AML-193 (cell line): ENCODE data around the gene ARHGEF4.

ENCODE experiments used
- DNase-seq, 2 experiments: peaks; one replicate each; lab custom pipeline; 2025; lab: John Stamatoyannopoulos, UW

The ARHGEF4 gene

DNA sequence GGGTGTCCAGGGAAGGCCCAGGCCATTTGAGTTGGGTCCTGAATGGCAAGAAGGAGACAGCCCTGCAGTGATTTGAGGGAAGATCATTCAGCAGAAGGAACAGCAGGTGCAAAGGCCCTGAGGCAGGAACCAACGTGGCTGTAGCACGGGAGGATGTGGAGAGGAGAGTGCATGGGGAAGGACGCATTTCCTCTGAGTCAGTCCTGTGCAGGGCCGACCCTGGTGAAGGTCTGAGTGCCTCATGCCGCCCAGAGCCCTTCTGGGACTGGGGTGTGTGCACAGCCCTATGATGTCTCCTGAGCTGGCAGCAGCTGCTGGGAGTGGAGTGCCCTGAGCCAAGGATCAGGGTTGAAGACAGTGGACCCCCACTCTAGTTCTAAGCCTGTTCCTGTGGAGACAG lies 17.9 kb upstream of the ARHGEF4 start:
- DNase-seq: no peak

DNA sequence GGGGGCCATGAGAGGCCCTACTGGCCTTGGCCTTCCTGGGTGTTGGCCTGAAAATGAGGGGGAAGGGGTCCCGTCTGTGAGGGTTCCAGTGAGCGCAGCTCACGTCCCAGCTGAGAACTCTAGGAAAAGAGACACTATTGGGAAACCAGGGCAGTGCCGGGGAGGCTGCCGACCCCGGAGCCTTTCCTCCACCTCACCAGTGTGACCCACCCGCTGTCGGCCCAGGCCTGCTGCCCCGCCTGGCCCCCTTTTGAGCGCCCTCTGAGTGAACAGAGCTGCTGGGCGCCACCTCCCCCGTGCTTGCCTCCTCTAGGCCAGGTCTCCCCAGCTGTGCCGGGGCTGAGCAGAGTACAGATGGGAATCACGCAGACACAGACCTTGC lies 17.5 kb upstream of the ARHGEF4 start:
- DNase-seq: no peak

DNA sequence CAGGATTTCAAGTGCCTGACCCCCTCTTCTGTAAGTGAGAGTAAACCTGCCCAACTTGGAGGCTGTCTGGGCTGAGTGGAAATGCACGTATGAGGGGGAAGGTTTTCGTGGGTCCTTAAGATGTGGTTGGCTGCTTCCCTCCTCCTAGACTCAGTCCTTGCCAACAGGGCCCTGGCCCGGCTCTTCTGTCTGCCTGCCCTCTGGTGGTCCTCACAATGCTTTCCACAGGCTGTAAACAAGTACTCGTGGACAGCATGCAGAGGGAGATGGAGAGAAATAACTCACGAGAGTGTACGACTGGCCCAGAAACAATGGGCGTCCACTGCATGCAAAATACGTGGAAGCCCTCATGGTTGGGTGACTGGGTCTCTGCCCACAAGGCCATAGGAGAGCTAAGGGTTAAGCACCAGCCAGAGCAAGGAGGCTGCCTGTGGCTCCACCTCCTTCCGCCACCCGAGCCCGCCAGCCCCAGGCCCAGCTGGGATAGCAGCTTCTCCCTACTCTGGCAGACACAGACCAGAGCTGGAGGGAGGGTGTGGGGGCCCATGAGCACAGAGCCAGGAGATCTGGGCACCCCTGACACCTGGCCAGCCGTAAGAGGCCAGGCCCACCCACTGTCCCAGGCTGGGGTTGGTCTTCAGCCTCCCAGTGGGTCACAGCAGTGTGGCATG lies 17.0 kb upstream of the ARHGEF4 start:
- DNase-seq: no peak

DNA sequence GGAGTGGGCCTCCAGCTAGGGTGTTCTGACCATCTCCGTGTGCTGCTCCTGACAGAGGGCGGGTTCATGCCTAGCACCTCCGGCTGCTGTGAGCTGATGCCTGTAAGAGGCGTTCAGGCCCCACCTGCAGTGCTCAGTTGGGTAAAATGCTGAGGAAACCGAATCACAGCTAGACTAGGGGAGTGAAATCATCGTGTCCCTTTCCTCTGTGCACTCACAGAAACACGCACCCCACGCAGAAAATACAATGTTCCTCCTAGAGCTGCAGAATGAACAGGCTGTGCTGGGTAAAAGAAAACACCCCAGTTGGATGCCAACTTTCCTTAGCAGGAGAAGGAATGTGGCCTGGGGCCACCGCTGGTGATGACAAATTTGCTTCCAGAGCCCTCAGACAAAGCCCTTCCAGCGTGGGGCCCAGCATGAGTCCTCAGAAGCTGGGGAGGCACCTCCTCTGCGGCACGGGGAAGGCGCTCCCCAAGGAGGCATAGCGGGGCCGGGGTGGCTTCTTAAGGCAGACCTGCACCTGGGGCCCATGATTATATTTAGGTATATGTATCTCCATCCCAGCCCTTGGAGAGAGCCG lies 16.3 kb upstream of the ARHGEF4 start:
- no peak for DNase-seq

DNA sequence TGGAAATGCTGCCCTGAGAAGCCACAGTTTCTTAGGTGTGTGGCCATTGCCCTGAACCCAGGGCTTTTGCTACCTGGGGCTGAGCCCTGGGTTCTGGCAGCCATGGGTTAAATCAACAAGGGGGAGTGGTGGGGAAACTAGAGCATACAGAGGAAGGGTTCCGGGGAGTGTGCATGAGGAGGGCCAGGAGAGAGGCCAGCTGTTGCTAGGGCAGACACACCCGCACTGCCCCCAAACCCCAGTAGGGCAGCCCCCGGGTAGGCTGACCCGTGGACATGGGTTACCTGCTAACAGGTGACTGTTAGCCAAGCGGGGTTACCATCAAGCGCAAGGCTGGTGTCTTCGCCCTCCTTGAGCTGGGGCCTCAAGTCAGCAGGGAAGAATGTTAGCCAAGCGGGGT lies 14.8 kb upstream of the ARHGEF4 start:
- no peak for DNase-seq

DNA sequence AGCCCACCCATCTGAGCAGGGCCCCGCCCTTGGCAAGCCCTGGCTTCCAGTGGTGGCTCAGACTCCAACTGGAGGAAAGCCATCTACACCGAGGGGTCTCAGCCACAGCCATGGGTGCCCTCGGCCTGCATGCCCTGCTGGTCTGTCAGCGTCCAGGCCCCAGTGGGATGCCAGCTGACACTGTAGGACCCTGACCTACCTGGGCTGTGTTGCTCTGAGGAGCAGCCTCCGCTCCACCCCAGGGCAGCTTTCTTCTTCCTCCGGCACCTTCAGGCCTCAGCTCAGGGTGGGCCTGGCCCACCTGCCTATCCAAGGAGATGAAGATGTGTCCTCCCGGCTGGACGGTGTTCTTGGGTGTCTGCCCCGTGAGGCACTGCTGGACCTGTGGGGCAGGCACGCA lies 13.9 kb upstream of the ARHGEF4 start:
- DNase-seq: no peak

DNA sequence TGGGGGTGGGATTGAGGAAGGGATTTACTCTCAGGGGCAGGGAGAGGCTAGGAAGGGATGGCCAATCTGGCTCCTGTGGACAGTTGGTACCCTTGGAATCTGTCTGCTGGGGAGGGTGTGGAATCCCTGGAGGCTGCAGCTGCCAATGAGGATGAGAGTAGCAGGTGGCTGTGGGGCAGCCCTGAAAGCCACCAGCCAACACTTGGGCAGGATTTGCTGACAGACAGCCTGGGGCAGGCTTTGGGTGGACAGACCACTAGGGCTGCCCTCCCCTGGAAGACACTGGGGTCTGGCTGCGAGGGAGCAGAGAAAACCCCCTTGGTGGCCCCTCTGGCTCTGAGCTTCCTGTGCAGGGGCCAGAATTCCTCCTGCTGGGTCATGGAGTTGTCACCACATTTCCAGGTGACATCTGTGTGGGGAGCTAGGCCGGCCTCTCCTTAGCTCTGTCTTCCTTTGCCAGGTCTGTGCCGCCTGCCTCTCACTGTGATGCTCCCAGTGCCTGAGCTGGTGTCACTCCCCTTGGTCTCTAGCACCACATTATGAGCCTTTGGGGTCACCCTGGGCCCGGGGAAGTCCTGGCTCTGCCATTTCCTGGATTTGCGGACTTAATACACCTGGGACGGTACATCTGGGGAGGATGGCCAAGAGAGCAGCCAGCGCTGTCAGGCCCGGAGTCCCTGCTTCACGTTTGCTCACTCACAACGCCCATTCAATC lies 13.4 kb upstream of the ARHGEF4 start:
- no peak for DNase-seq

DNA sequence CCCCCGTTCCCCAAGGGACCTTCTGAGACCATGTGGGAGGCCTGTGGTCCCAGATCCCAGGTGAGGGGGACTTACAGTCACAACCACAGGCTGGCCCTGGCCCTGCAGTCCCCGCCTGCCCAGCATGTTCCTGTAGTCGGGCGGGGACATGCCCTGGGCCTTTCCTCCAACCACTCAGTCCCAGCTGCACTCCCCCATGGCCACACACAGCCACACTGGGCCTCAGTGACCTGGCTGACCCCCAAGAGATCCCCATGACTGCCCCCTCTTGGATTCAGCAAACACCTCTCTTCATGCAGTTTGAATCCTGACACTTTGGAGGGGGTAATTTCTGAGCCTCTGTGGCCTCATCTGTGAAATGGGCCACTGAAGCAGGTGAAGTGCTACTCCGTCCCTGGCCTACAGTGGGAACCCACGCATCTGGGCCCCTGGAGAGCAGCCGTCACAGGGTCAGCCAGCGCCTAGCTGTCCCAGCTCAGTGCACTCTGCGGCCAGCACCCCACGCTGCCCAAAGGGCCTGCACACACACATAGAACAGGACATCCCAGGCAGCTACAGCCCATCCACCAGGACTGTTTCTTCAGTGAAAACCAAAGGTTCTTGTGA lies 12.7 kb upstream of the ARHGEF4 start:
- DNase-seq: no peak

DNA sequence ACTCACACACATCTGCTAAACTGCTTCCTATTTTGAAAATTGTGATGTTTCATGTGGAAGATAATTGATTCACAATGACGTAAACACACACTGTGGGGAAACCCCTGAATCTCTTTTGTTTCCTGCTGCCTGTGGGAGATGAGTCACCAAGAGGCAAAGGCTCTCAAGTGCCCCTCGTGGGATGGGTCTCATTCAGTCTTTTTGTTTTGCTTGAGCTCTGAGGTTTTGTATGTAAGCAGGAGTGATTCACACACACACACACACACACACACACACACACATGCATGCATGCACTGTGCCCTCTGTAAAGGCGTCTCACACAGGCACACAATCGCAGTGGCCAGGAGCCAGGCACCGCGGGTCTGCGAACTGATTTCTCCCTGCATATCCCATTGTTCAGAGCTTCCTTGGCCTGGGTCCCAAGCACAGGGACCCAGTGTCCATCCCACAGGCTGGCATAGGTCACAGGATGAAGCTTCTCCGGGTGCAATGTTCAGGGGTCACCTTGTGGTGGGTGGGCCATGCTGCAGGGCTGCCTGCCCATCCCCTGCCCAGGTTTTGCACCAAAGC lies 12.1 kb upstream of the ARHGEF4 start:
- DNase-seq: no peak

DNA sequence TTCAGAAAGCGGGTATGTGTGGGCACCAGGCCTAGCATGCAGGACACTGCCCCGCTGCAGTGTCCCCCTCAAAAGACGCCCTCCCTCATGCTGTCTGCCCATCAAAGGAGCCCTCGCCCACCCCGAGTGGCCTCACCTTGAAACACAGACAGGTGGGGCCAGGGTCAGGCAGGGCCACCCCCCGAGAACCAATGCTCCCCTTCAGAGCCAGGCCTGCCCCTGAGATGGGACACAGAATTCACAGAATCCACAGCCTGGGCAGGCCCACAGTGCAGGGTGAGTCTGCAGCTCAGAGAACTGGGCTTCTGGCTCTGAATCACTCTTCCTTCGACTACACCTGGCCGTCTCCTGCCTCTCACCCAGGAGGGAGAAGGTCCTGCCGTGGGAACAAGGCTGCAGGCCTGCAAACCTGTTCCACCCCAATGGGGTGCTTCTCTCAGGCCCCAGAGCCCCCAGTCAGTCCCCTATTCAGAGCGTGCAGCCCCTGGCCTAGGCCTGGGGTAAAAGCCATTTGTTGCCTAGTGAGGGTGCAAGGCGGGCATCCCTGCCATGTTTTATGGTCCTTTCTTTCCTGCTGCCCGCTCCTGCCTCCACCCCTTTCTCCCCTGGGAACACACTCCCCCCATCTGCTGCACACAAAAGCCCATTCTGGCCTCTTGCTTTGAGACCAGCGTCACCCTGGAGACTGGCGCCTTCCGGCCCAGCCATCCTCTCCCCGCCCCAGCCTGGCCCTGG lies 11.3 kb upstream of the ARHGEF4 start:
- DNase-seq: no peak

DNA sequence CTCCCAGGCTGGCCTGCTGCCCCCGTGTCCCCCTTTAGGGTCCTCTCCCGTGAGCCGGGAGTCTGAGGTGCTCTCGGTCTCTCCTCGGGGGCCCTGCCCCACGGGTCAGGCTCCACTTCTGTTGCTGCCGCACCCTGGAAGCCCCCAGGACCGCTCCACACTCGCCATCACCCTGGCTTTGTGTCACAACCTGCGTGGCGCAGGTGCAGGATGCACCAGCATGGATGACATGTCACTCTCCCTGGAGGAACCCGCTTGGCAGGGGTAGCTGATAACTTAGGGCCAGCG lies 10.8 kb upstream of the ARHGEF4 start:
- DNase-seq: no peak

DNA sequence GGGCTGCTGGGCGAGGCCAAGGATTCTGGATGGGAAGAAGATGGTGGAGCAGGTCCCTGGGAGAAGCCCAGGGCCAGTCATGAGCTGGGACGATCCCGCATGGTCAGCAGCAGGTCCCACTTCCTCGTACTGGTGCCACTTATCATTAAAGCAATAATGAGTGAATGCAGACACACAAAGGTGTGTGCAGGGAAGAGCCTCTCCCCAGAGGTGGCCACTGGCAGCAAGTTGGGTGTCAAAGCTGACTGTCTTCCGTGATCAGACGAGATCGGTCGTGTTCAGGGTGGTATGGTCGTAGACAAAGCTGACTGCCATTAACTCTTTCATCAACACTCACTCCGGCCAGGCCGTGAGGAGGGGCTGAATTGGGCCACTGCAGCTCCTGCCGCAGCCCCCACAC lies 10.3 kb upstream of the ARHGEF4 start:
- DNase-seq: no peak

DNA sequence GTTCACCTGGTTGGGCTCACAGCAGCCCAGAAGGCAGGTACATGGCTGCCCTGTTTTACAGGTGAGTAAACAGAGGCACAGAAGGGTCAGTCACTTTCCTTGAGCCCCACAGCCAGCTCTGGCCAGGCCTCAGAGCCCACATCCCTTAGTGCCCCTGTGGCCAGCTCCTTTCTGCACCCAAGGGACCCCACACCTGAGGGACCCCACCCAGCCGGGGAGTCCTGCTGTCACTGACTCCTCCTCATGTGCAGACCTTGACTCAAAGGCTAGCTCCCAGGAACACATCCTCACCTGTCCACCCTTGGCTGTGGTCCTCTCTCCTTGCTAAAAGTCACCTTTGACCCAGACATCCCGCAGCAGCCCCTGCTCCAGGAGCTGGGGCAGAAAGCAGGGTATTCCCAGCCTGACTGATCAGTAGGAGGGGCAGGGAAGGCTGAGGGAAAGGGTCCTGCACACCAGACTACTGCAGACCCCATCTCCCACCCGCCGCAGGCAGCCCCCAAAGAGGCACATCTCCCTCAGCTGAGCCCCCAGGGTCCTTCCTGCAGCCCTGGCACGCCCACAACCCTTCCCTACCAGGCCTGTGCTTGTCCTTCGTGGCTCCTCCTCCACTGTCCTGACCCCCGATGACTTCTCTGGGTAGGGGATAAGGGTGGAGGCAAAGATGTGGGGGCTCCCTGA lies 9.8 kb upstream of the ARHGEF4 start:
- DNase-seq: no peak

DNA sequence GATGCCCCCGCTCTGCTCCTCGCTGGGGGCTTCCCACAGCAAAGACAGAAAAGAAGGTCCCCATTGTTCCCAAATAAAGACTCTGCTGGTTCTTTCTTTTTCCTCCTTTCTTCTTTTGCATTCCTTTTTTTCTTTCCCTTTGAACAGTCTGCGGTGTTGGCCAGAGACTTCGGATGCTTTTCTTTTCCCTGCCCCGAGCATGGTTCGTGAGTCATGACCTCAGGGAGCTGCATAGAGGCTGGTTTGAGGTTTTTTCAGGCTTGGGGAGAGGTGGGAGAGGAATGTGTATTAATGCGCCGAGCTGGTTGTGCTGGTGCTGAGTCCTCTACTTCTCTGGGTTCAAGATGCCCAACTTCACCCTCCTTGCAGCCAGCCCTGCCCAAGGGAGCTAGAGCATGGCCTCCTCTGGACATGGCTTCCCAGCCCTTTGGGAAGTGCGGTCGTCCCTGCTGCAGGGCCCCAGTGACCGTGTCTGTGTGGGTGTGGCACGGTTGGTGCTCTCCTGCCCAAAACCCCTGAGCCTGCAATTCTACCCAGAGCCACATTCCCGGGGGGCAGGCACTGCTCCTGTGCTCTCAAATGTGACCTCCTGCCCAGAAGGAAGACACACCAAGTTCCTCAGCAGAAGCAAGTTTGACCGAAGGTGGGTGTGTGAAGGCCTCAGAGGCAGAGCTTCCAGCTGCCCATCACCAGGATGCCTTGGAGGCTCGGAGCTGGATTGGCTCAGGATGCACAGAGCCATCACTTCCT lies 9.0 kb upstream of the ARHGEF4 start:
- no peak for DNase-seq

DNA sequence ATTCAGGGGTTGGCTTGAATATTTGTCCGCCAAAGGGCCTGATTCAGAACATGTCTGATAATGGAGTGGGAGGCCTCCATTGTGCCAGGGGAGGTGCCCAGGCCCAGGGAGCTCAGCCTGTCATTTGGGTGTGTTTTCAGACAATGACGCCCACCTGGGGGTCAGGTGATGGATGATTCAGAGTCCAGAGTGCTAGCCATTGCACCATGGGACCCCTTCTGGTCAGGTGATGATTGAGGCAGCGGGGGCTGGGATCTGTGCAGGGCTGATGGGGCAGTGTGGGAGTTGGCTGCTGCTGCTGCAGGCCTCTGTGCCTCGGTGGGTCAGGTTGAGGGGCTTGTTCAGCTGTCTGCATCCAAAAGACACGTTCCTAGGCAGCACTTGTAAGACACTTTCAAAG lies 8.3 kb upstream of the ARHGEF4 start:
- no peak for DNase-seq

DNA sequence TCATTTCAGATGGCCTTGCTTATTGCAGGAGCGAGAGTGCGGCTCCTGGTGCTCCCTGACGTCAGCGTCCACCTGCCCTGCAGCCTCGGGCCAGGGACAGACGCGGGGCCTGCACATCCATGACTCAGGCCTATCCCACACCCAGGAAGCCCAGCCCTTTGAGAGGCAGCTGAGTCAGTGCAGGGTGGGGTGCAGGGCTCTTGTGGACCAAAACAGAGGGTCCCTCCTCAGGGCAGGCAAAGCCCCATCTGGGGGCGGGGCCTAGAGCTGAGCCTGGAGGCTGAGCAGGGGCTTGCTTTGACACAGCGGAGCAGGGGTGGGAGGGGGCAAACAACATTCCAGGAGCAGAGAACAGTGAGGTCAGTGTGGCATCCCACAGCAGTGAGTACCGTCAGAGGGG lies 7.7 kb upstream of the ARHGEF4 start:
- DNase-seq: no peak

DNA sequence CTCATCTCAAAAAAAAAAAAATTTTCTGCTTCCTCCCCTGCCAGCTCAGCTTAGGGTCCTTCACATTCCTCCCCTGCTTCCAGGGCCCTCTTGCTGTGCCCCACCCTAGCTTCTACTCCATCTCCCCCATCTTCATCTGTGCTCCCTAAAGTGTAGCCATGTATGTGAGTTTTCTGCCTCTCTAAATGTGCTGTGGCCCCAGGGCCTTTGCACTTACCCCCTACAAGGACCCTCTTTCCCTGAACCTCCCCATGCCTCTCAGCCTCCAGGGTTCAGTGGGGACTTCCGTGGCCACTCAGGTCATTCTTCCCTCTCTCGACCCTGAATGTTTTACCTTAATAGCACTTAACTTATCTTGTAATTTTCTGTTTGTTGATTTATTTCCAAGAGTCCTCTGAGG lies 6.2 kb upstream of the ARHGEF4 start:
- no peak for DNase-seq

DNA sequence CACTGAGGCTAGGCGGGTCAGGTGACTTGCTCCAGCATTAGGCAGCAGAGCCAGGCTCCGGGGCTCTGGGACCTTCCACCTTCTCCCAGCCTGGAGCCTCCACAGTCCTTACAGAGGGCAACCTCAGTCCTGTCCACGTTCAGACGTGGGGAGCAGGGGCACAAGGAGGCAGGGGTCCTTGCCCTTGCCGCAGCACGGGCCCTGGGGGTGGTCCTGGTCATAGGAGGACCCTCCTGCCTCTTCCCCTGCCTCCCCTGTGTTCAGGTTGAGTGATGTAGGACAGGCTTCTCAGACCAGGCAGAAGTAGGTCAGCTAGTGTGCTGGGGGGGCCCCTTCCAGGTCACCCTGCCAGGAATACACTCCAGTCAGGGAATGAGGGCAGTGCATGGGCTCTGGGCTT lies 5.4 kb upstream of the ARHGEF4 start:
- no peak for DNase-seq

DNA sequence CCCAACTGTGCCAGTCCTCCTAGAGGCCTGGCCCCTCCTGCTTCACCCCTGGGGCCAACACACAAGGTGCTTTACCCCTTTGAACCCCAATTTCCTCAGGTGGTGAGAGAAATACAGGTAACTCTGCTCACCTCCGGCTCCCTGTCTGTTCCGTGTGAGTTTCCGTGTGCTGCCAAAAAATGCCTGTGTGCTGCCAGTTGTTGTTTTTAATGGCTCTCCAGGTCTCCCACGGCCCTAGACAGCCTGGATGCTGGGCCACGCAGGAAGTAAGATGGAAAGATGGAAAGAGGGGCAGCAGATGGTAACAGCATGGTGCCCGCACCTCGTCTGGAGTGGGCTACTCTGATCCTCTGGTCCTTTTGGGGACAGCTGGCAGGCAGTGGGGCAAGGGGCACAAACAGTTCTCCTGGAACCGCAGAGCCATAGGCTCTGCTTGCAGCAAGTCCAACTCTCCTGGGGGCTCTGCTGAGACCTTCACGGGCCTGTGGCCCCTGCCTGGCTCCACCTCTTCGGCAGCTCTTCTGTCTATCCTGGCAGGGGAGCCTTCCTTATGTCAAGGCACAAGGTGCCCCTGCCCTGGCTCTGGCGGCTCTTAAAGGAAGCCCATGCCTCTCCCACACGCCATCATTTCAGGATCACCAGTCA lies 4.3 kb upstream of the ARHGEF4 start:
- no peak for DNase-seq

DNA sequence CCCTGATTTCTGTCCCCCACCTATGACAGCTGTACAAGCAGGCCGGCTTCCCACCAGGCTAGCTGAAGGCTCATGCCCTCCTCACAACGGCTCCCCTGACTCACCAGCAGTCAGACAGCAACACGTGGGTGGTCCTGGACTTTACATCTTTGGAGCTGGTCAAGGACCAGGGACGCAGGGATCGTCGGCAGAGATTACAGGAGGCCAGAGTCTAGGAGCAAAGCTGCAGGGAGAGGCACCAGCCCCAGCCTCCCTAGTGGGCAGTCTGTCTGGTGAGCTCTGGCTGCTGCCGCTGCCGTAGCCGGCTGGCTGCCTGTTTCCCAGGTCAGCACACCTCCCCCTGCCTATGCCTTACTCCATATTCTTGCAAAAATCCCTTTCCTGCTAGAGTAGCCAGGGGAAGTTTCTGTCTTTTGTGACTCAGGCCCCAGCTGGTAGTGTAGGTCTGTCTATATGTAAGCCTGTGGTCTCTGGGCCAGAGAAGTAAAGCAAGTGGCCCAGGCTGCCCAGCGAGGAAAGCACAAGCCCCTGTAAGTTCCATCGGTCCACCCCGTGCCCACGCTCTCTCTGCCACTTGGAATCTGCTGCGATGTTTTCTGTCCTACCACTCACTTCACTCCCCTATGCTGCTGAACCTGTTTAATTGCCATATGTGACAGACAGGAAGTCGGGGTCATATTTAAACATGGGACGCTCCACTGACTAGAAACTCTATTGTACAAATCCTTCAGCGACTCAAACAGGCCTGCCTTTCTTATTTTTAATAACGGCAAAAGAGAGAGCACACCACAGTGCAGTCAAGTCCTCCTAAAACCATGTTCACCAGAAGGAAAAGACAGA lies 2.4 kb upstream of the ARHGEF4 start:
- no peak for DNase-seq
